Body of pancreas (tissue), 4 donors: Measurements from ENCODE around the gene UTP15.

Source experiments
- POLR2A ChIP-seq, 3 donors: fragments of 450-650 bp; IDR thresholded peaks; one replicate each; pipeline ENCODE4 v1.6.1; 2016; ENCODE audit warnings: antibody characterized with exemption in 3 of 3, mild to moderate bottlenecking in 2 of 3
- TF ChIP-seq, protein P1 (sequence below), 7 experiments: fragments of 450-650 bp in 4 of 7; fragments of 200-600 bp in 3 of 7; sonication (generic) in 3 of 7; IDR thresholded peaks; one replicate each; pipeline ENCODE4 v1.5.1; 2016 to 2019; ENCODE audit warnings: antibody characterized with exemption in 7 of 7

GRCh38 chr5:73623060-73623459 lies 57.5 kb downstream of the UTP15 start:
- TF ChIP-seq, protein P1, sequence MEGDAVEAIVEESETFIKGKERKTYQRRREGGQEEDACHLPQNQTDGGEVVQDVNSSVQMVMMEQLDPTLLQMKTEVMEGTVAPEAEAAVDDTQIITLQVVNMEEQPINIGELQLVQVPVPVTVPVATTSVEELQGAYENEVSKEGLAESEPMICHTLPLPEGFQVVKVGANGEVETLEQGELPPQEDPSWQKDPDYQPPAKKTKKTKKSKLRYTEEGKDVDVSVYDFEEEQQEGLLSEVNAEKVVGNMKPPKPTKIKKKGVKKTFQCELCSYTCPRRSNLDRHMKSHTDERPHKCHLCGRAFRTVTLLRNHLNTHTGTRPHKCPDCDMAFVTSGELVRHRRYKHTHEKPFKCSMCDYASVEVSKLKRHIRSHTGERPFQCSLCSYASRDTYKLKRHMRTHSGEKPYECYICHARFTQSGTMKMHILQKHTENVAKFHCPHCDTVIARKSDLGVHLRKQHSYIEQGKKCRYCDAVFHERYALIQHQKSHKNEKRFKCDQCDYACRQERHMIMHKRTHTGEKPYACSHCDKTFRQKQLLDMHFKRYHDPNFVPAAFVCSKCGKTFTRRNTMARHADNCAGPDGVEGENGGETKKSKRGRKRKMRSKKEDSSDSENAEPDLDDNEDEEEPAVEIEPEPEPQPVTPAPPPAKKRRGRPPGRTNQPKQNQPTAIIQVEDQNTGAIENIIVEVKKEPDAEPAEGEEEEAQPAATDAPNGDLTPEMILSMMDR (IDR thresholded peaks at IDR 0.05), result no peak
- no peak for TF ChIP-seq POLR2A (IDR thresholded peaks at IDR 0.05)
